ENCODE data around the gene EVX2.

EVX2 gene

GRCh38 chr2:176093145-176093897 lies 9.6 kb upstream of the EVX2 start:
- no peak for TF ChIP-seq CTCF (IDR thresholded peaks at IDR 0.05; ENCODE audit: insufficient read depth, low read depth, low read length, missing control alignments)
- H3K4me3 ChIP-seq (ENCODE audit: low read length), result no peak overlapping the region
- no peak for DNase-seq (ENCODE audit: low read depth)

- H3K4me3 ChIP-seq (ENCODE audit: low read length), result no peak within 1 kb of the TSS
- no peak for DNase-seq (ENCODE audit: low read depth)
- no peak for TF ChIP-seq CTCF (IDR thresholded peaks at IDR 0.05; ENCODE audit: insufficient read depth, low read depth, low read length, missing control alignments)
Measured at GRCh38 chr2:176092270-176093144, 8.7 kb upstream of the EVX2 start, which contains the start of gene HOXD13. Gene HOXD13, plus strand, starts transcription at chr2:176092721. Its CDS starts 170 bp downstream, at chr2:176092891.

GRCh38 chr2:176091329-176092258 lies 7.8 kb upstream of the EVX2 start:
- no peak for TF ChIP-seq CTCF (IDR thresholded peaks at IDR 0.05; ENCODE audit: insufficient read depth, low read depth, low read length, missing control alignments)
- H3K4me3 ChIP-seq (ENCODE audit: low read length), result no peak overlapping the region
- DNase-seq (ENCODE audit: low read depth), result no peak

- DNase-seq (ENCODE audit: low read depth), result no peak
- no peak for TF ChIP-seq CTCF (IDR thresholded peaks at IDR 0.05; ENCODE audit: insufficient read depth, low read depth, low read length, missing control alignments)
- H3K4me3 ChIP-seq (ENCODE audit: low read length), result no peak overlapping the region
Measured at GRCh38 chr2:176090862-176091261, 7.1 kb upstream of the EVX2 start.

- no peak for TF ChIP-seq CTCF (IDR thresholded peaks at IDR 0.05; ENCODE audit: insufficient read depth, low read depth, low read length, missing control alignments)
- no peak for DNase-seq (ENCODE audit: low read depth)
- H3K4me3 ChIP-seq (ENCODE audit: low read length), result no peak overlapping the region
Measured at GRCh38 chr2:176089843-176090395, 6.2 kb upstream of the EVX2 start.
